HG02981 (cell line): ENCODE results near the gene ZNF440.
A peak's percentile ranks its signal among the peaks of the same experiment; 100 is the strongest.
"Not testable (repeated sequence)": the region's sequence is repeated elsewhere in the genome, so short reads cannot be mapped to it uniquely, and the experiment has no call there.

Source experiments
- ATAC-seq: cut with Tn5 transposase; IDR thresholded peaks from one replicate; pipeline ENCODE4 v1.9.1; 2021; ENCODE audit warnings: mild to moderate bottlenecking, moderate library complexity; ENCODE audit not compliant: unreplicated experiment

The ZNF440 gene

GRCh38 chr19:11814029-11814699, at the start of gene ZNF440:
TSS of gene ZNF440 (plus strand) at chr19:11814273. CDS start at chr19:11814448, 175 bp downstream.
- ATAC-seq = peak; percentile 98

- peak; percentile 90 for ATAC-seq
These were observed 47.2 kb upstream of the ZNF440 start, which contains the start of gene ZNF441 for GRCh38 chr19:11766597-11767591. TSS of gene ZNF441 (plus strand) at chr19:11767000. CDS start at chr19:11767194, 194 bp downstream.

- peak; percentile 36 for ATAC-seq
These were observed 46.4 kb upstream of the ZNF440 start for GRCh38 chr19:11767633-11768133.

DNA sequence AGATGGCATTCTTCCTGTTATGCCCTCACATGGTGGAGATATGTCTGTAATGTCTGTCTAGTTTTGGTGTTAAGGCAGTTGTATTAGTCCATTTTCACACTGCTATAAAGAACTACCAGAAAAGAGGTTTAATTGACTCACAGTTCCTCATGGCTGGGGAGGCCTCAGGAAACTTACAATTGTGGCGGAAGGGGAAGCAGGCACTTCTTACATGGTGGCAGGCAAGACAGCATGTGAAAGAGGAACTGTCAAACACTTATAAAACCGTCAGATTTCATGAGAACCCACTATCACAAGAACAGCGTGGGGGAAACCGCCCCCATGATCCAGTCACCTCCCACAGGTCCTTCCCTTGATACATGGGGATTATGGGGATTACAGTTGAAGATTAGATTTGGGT, 44.1 kb upstream of the ZNF440 start:
- ATAC-seq = no peak

DNA sequence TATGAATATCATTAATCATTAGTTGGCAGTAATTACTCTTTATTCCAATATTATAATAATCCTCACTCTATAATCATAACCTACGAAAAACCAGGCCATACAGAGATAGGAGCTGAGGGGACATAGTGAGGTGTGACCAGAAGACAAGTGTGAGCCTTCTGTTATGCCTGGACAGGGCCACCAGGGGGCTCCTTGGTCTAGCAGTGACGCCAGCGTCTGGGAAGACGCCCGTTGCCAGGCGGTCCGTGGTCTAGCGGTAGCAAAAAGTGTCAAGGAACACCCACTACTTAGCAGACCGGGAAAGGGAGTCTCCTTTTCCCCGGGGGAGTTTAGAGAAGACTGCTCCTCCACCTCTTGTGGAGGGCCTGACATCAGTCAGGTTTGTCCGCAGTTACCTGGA, 42.6 kb upstream of the ZNF440 start:
- not testable (repeated sequence) for ATAC-seq

DNA sequence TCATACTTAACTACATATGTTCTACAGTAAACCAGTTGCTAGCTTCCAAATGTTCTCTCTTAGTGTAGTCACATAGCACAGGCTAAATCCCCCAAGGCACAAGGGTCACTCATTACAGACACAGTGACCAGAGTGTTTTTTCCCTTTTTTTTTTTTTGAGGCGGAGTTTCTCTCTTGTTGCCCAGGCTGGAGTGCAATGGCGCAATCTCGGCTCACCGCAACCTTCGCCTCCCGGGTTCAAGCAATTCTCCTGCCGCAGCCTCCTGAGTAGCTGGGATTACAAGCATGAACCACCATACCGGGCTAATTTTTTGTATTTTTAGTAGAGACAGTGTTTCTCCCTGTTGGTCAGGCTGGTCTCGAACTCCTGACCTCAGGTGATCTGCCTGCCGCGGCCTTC, 37.4 kb upstream of the ZNF440 start:
- ATAC-seq = not testable (repeated sequence)

DNA sequence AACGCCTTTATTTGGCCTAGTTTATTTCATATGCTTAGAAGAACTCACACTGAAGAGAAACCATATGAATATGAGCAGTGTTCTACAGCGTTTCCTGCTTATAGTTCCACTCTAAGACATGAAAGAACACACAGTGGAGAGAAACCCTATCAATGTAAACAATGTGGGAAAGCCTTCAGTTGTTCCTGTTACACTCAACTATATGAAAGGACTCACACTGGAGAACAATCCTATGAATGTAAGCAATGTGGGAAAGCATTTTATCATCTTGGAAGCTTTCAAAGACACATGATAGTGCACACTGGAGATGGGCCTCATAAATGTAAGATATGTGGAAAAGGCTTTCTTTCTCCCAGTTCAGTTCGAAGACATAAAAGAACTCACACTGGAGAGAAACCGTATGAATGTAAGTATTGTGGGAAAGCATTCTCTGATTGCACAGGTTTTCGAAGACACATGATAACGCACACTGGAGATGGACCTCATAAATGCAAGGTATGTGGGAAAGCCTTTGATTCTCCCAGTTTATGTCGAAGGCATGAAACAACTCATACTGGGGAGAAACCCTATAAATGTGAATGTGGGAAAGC, 33.5 kb upstream of the ZNF440 start:
- ATAC-seq = no peak

GRCh38 chr19:11781295-11782057, 32.6 kb upstream of the ZNF440 start:
- ATAC-seq = no peak

DNA sequence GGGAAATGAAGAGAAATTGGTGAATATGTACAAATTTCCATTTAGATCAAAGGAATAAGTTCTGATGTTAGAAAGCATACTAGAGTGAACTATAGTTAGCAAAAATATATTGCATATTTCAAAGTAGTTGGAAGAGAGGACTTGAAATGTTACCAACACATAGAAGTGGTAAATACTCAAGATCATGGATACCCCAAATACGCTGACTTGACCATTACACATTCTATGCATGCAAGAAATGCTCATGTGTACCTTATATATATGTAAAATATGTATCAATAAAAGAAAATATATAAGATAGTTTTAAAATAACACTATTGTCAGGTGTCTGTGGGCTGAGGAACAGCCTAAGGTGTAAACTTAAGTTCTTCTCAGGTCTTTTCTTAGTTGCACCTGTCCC, 30.3 kb upstream of the ZNF440 start:
- no peak for ATAC-seq

- ATAC-seq = no peak
These were observed 29.7 kb upstream of the ZNF440 start for GRCh38 chr19:11784356-11784755.

DNA sequence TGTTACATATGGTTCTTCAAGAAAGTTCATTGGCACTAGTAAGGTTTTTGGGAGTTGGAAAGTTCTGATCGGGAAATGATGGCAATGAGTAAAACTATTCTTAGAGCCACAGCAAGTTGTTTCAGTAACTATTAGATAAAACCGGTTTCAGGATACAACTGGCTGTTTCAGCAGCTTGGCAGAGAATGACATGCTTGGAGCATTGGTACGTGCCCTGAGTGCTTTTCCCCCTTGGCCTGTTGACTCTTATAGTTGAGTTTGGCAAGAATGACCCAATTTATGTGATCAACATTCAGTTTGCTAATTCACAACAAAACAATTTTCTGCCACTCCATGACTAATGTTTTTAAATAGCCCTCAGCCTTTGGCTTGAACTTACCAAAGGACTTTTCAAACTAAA, 26.5 kb upstream of the ZNF440 start:
- no peak for ATAC-seq

- no peak for ATAC-seq
These were observed 21.1 kb upstream of the ZNF440 start for GRCh38 chr19:11792942-11793341.

DNA sequence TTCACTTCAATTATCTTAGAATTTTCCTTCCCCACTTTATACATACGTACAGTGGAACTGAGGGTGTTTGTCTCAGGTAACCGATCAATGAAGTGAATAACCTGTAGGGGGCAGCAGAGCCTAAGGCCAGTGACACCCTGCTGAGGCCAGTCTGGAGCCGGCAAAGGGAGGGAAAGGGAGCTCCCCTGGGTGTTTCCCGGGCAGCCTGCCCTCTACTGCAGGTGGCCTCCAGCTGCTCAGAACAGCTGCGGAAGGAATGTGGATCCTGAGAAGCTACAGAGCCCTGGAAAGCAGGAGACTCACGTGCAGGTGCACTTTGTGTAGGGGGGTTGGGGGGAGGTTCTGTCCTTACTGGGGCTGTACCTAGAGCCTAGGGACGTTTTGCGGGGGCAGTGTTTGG, 16.6 kb upstream of the ZNF440 start:
- ATAC-seq = no peak

DNA sequence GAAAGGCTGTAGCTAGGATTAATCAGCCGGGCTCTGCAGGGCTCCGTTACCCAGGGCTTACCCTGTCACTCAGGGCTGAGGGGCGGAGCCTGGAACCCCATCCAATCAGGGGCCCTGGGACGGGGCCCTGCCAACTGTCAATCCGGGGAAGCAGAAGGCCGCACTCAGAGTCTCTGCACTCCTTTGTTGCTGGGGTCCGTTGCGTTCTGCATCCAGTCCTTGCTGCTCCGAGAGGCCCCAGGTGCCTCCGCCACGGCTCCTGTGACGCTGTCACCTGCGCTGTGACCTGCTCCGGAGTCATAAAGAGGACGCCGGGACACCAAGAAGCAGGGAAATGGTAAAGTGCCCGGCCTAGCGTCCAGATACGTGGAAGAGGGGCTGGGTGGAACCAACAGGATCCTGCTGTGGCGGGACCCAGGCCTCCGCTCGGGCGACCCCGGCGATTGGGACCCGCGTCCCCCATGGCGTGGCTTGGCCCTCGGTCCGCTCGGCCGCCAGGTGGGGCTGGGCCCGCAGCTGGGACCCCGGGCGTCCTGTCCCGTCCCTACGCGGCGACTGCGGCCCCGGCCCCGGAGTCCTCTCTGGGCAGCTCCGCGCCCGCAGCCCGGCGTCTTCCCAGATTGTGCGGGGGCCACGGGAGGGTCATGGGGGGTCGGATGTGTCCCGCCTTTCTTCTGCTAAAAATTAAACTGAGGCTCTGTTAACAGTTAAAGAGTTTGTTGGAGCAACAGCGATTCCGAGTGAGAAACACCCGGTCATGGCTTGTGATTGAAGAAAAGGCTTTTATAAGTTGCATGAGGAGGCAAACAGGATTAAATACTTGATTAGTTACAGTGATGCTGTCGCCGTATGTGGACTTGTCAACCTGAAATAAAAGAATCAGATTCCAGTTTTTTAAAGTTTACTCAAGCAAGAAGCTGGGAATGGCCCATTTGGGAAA, 15.4 kb upstream of the ZNF440 start, which contains the start of gene ZNF491:
Gene ZNF491 (plus strand): TSS at position 133 of the 940 bp plus-strand sequence. CDS start 7,431 bp downstream, outside the sequence.
- ATAC-seq = peak; percentile 95

- ATAC-seq = no peak
These were observed 7.5 kb upstream of the ZNF440 start for GRCh38 chr19:11806354-11807098.

GRCh38 chr19:11807099-11807380, 7.0 kb upstream of the ZNF440 start:
- ATAC-seq = no peak

GRCh38 chr19:11813703-11814028, 407 bp upstream of the ZNF440 start:
- ATAC-seq = peak; percentile 14

DNA sequence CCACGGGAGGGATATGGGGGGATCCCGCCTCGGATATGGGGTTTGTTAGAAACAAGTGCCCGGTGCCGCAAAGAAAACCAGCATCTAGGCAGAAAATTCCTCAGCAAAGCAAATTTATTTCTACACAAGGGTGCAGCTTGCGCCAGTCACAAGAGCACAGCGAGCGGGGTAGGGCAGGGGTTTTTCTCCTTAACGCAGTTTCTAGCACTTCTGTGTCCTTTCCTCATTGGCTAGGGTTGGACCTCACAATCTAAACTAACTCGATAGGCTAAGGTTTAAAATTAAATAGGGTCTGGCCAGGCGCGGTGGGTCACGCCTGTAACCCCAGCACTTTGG, 595 bp downstream of the ZNF440 start:
- no peak for ATAC-seq

DNA sequence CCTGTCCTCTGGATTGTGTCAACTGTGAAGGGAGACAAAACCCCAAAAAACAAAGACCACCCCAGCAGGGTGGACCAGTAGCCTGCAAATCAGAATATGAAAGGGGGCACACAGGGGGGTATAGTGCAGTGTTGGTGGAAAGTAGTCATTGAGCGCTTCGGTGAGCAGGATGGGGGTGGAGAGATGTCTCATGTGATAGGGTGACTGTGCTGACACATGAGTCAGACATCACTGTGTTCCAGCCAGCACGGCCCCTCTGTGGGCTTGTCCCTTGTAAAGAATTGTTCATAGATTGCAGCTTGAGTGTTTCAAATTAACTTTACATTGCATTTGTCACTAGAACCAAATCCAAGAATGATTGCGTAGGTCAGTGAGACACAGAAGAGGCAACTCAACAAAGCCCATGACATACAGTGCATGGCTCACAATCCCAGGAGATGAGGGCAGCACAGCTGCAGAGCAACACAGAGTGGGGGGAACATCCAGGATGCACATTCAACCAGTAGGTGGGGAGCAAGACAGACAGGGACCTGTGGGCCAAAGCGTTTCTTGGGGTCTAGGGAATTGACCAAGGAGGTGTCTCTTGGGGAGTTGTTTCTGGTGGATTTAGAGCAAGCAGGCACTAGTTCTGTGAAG, 7.5 kb downstream of the ZNF440 start:
- no peak for ATAC-seq
